GM23248 (cell line): Measurements from ENCODE around the gene PRKCB.

ENCODE experiments used
- EZH2 ChIP-seq: fragments of 200-600 bp; sonication (generic); IDR thresholded peaks from 2 replicates; pipeline ENCODE4 v1.6.1; 2018; ENCODE audit warnings: antibody characterized with exemption, mild to moderate bottlenecking; ENCODE audit not compliant: insufficient read depth, poor library complexity, severe bottlenecking
- EZH2phosphoT487 ChIP-seq: fragments of 200-600 bp; sonication (generic); IDR thresholded peaks from 2 replicates; pipeline ENCODE4 v1.6.1; 2018; ENCODE audit warnings: antibody characterized with exemption, moderate library complexity, mild to moderate bottlenecking, low read depth; ENCODE audit not compliant: insufficient read depth

GRCh38 chr16:23907903-23908302, 72.1 kb downstream of the PRKCB start:
- TF ChIP-seq EZH2 (no peak), EZH2phosphoT487 (no peak)
